Measurements from ENCODE around the gene ZBTB7C. TPM values are rescaled to one million over a fixed set of nuclear protein-coding genes. Genes with fewer than 3 reads are reported as not detected.
A peak's percentile ranks its signal among the peaks of the same experiment; 100 is the strongest.

The ZBTB7C gene
- total RNA-seq, 1 donor from 2014 or later, result 2.7 TPM

DNA sequence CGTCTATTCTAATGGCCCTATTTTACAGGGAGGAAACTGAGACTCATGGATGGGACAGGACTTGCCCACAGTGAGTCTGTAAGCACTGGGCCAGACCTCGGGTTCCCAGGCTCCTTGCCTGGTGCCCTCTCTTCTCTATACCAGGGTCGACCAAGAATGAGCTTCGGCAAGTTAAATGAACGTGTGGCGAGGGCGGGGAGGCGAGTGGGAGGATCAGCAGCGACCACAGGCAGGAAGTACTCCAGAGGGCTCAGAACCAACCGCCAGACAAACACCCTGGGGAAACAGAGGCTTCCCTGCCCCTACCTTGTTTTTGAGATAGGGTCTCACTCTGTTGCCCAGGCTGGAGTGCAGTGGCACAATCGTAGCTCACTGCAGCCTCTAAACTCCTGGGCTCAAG is 301.0 kb downstream of the ZBTB7C start:
- Histone ChIP-seq H3K27me3 (ENCODE audit: low read depth) (peaks cover 12% of the 10 kb centered on the region), H3K4me3 (no peak overlapping the region), H3K9me3 (replicated peaks) (no peaks in the 10 kb centered on the region), H3K27ac (replicated peaks) (no peak overlapping the region), H3K4me1 (peaks cover 5% of the 10 kb centered on the region), H3K36me3 (no peaks in the 10 kb centered on the region)
- intact Hi-C loops (cut with micrococcal nuclease), result no loop called here
- no peak for DNase-seq
- TF ChIP-seq, protein P1, sequence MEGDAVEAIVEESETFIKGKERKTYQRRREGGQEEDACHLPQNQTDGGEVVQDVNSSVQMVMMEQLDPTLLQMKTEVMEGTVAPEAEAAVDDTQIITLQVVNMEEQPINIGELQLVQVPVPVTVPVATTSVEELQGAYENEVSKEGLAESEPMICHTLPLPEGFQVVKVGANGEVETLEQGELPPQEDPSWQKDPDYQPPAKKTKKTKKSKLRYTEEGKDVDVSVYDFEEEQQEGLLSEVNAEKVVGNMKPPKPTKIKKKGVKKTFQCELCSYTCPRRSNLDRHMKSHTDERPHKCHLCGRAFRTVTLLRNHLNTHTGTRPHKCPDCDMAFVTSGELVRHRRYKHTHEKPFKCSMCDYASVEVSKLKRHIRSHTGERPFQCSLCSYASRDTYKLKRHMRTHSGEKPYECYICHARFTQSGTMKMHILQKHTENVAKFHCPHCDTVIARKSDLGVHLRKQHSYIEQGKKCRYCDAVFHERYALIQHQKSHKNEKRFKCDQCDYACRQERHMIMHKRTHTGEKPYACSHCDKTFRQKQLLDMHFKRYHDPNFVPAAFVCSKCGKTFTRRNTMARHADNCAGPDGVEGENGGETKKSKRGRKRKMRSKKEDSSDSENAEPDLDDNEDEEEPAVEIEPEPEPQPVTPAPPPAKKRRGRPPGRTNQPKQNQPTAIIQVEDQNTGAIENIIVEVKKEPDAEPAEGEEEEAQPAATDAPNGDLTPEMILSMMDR (IDR thresholded peaks at IDR 0.05; ENCODE audit: borderline replicate concordance), result no peak

DNA sequence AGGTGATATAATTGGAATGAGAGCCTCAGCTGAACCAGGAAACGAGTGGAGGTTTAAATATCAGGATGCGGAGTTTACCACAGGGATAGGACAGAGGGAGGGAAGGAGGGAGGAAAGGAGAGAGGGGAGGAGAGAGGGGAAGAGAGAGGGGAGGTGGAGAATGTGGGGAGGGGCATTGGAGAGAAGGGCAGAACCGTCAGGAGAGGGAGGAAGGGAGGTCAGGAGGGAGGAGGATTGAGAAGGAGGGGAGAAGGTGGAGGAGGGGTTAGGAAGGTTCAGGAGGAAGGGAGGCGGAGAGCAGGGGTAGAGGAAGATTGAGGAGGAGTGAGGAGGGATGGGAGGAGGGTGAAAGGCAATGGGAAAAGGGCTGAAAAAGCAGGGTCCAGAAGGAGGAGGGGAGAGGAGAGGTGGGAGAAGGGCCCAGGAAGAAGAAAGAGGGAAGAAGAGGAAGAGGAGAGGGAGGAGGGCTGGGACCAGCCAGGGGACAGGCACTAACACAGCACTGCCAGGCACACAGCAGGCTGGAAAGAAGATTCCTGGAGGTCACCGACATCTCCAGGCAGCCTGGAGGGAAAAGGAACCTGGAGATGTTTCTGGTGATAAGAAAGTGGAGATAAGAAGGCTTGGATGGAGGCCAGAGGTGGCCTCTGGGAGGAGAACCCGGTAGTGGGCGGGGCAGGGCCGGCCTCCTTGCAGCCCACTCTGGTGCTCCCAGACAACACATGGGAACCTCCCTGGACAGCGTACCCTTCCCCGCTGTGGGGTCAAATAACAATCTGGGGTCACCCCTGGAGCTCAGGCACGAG is 302.0 kb downstream of the ZBTB7C start:
- Histone ChIP-seq H3K27me3 (ENCODE audit: low read depth) (peaks cover 12% of the 10 kb centered on the region), H3K27ac (replicated peaks) (no peak overlapping the region), H3K4me3 (no peak overlapping the region), H3K36me3 (no peaks in the 10 kb centered on the region), H3K9me3 (replicated peaks) (no peaks in the 10 kb centered on the region), H3K4me1 (peaks cover 5% of the 10 kb centered on the region)
- no peak for DNase-seq
- TF ChIP-seq, protein P1 (IDR thresholded peaks at IDR 0.05; ENCODE audit: borderline replicate concordance), result no peak
- intact Hi-C loops (cut with micrococcal nuclease), result no loop called here

DNA sequence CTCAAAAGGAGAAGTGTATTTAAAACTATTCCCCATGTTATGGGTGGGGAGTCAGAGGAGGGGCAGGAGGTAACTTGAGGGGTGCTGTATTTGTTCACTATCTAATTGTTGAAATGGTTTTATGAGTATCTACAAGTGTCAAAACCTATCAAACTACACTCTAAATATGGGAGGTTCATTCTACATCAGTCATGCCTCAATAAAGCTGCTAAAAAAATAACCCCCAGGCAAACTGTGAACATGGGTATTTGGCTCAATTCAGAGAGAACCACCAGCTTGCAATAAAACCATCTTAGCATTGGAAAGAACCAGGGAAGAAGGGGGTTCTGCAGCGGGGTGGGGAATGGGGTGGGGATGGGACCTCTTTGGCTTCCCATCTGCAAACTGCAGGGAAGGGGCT is 302.7 kb downstream of the ZBTB7C start:
- DNase-seq, result no peak
- intact Hi-C loops (cut with micrococcal nuclease), result no loop called here
- TF ChIP-seq, protein P1 (IDR thresholded peaks at IDR 0.05; ENCODE audit: borderline replicate concordance), result no peak
- Histone ChIP-seq H3K4me3 (no peak overlapping the region), H3K9me3 (replicated peaks) (no peaks in the 10 kb centered on the region), H3K27me3 (ENCODE audit: low read depth) (peaks cover 12% of the 10 kb centered on the region), H3K27ac (replicated peaks) (no peak overlapping the region), H3K4me1 (peaks cover 5% of the 10 kb centered on the region), H3K36me3 (no peaks in the 10 kb centered on the region)

DNA sequence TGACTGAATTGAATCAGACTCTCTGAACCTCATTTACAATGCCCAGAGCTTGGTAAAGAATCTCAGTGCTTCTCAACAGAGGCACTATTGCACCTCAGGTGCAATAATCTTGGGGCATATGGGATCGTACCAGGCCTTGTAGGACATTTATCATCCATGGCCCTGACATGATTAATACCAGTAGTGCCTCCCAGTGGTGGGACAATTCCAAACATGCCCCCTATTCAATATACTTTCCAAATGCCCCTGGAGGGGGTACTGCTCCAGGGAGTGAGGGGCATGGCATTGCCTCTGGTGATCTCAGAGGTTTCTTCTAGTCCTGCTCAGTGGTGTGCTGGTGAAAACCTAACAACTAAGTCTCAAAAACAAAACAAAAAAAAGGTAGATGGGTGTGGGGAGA is 303.9 kb downstream of the ZBTB7C start:
- Histone ChIP-seq H3K9me3 (replicated peaks) (no peaks in the 10 kb centered on the region), H3K36me3 (no peaks in the 10 kb centered on the region), H3K27ac (replicated peaks) (no peak overlapping the region), H3K4me1 (peaks cover 5% of the 10 kb centered on the region), H3K27me3 (ENCODE audit: low read depth) (peaks cover 12% of the 10 kb centered on the region), H3K4me3 (no peak overlapping the region)
- intact Hi-C loops (cut with micrococcal nuclease), result no loop called here
- TF ChIP-seq, protein P1 (IDR thresholded peaks at IDR 0.05; ENCODE audit: borderline replicate concordance), result peak; percentile 37
- DNase-seq, result no peak

DNA sequence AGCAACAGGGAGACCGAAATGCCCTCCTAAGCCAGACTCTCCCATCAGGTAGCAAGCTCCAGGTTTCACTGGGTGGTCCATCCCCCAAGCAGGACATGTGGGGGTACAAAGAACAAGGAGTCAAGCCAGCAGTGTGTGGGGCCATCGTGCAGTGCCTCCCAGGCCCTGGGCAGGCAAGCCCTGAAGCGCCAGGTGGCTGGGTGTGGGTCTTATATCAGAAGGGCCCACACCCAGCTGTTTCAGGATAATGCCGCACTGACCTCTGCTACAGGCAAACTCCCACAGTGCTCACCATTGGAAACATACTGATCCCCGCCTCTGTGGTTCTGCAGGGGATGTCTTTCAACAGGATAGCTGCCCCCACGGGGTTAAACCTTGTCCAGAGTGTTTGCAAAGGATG is 304.5 kb downstream of the ZBTB7C start:
- H3K4me3 ChIP-seq, result no peak overlapping the region
- no peaks in the 10 kb centered on the region for H3K9me3 ChIP-seq (replicated peaks)
- peaks cover 5% of the 10 kb centered on the region for H3K4me1 ChIP-seq
- no peak overlapping the region for H3K27ac ChIP-seq (replicated peaks)
- peaks cover 16% of the 10 kb centered on the region for H3K27me3 ChIP-seq (ENCODE audit: low read depth)
- no peaks in the 10 kb centered on the region for H3K36me3 ChIP-seq
- intact Hi-C loops (cut with micrococcal nuclease), result no loop called here
- DNase-seq, result no peak
- TF ChIP-seq, protein P1 (IDR thresholded peaks at IDR 0.05; ENCODE audit: borderline replicate concordance), result no peak

Measured in left ventricle myocardium inferior (tissue), 1 donor.